ACC112 (cell line): ENCODE measurements around the gene ST3GAL6.
"Not testable (repeated sequence)": the region's sequence is repeated elsewhere in the genome, so short reads cannot be mapped to it uniquely, and the experiment has no call there.

ENCODE experiments used
- H2AFZ ChIP-seq: fragments of 200-600 bp; sonication (generic); one replicate; pipeline ENCODE4 v1.6.0; 2017; ENCODE audit warnings: antibody characterized with exemption, low read length; ENCODE audit not compliant: unreplicated experiment
- H3K27ac ChIP-seq: fragments of 200-600 bp; sonication (generic); 2 replicates; pipeline ENCODE4 v1.5.1; 2014; ENCODE audit warnings: low read depth, mild to moderate bottlenecking, antibody characterized with exemption, low read length, moderate library complexity
- H3K27me3 ChIP-seq: fragments of 200-600 bp; sonication (generic); 2 replicates; pipeline ENCODE4 v1.6.1; 2014; ENCODE audit warnings: mild to moderate bottlenecking, antibody characterized with exemption, low read length, moderate library complexity, mixed read lengths; ENCODE audit not compliant: insufficient read depth
- H3K36me3 ChIP-seq: fragments of 200-600 bp; sonication (generic); 2 replicates; pipeline ENCODE4 v1.6.1; 2016; ENCODE audit warnings: mild to moderate bottlenecking, antibody characterized with exemption, low read length, moderate library complexity, mixed read lengths; ENCODE audit not compliant: insufficient read depth
- H3K4me1 ChIP-seq: fragments of 200-600 bp; sonication (generic); one replicate; pipeline ENCODE4 v1.6.1; 2016; ENCODE audit warnings: low read length, mixed read lengths; ENCODE audit not compliant: insufficient read depth, unreplicated experiment, control insufficient read depth
- H3K4me3 ChIP-seq: fragments of 200-600 bp; sonication (generic); 2 replicates; pipeline ENCODE4 v1.5.1; 2014; ENCODE audit warnings: mild to moderate bottlenecking, low read depth, low read length
- H3K79me2 ChIP-seq: fragments of 200-600 bp; sonication (generic); one replicate; pipeline ENCODE4 v1.6.0; 2016; ENCODE audit warnings: low read length; ENCODE audit not compliant: control insufficient read depth, unreplicated experiment, insufficient read depth

ST3GAL6 gene

GRCh38 chr3:98817547-98818041, 54.5 kb downstream of the ST3GAL6 start:
- peaks cover 52% of the 10 kb centered on the region for H3K36me3 ChIP-seq
- peaks cover 32% of the 10 kb centered on the region for H3K4me1 ChIP-seq
- H3K4me3 ChIP-seq: no peak overlapping the region
- H3K27ac ChIP-seq: peak overlapping the region; percentile 24; the same call in 1 of the 2 replicates
- no peak overlapping the region for H2AFZ ChIP-seq
- H3K27me3 ChIP-seq: no peaks in the 10 kb centered on the region
- peaks cover 30% of the 10 kb centered on the region for H3K79me2 ChIP-seq

GRCh38 chr3:98821063-98821462, 57.9 kb downstream of the ST3GAL6 start:
- Histone ChIP-seq H3K4me3 (no peak overlapping the region), H3K27me3 (no peaks in the 10 kb centered on the region), H3K27ac (0 out of 2 replicates have a peak overlapping the region, but pooled peaks have one; percentile 18), H3K79me2 (peaks cover 45% of the 10 kb centered on the region), H3K36me3 (peaks cover 36% of the 10 kb centered on the region), H2AFZ (no peak overlapping the region), H3K4me1 (peaks cover 40% of the 10 kb centered on the region)

- Histone ChIP-seq H2AFZ (no peak overlapping the region), H3K36me3 (peaks cover 19% of the 10 kb centered on the region), H3K27ac (peak overlapping the region; percentile 49), H3K79me2 (peaks cover 49% of the 10 kb centered on the region), H3K4me3 (no peak overlapping the region), H3K27me3 (no peaks in the 10 kb centered on the region), H3K4me1 (peaks cover 36% of the 10 kb centered on the region)
Observed at GRCh38 chr3:98823791-98824190, 60.7 kb downstream of the ST3GAL6 start.

- Histone ChIP-seq H3K27ac (peak overlapping the region; percentile 49), H2AFZ (no peak overlapping the region), H3K4me1 (peaks cover 36% of the 10 kb centered on the region), H3K4me3 (no peak overlapping the region), H3K36me3 (peaks cover 17% of the 10 kb centered on the region), H3K27me3 (no peaks in the 10 kb centered on the region), H3K79me2 (peaks cover 51% of the 10 kb centered on the region)
Observed at GRCh38 chr3:98824256-98824655, 61.1 kb downstream of the ST3GAL6 start.

GRCh38 chr3:98826126-98826525, 63.0 kb downstream of the ST3GAL6 start:
- Histone ChIP-seq H2AFZ (no peak overlapping the region), H3K4me3 (no peak overlapping the region), H3K36me3 (peaks cover 16% of the 10 kb centered on the region; the same call in 1 of the 2 replicates), H3K4me1 (peaks cover 36% of the 10 kb centered on the region), H3K79me2 (peaks cover 66% of the 10 kb centered on the region), H3K27ac (no peak overlapping the region), H3K27me3 (no peaks in the 10 kb centered on the region)

GRCh38 chr3:98827221-98827920, 64.2 kb downstream of the ST3GAL6 start:
- H3K4me1 ChIP-seq: peaks cover 38% of the 10 kb centered on the region
- no peak overlapping the region for H3K4me3 ChIP-seq
- H2AFZ ChIP-seq: no peak overlapping the region
- peaks cover 16% of the 10 kb centered on the region; the same call in 1 of the 2 replicates for H3K36me3 ChIP-seq
- H3K79me2 ChIP-seq: peaks cover 71% of the 10 kb centered on the region
- no peak overlapping the region for H3K27ac ChIP-seq
- no peaks in the 10 kb centered on the region for H3K27me3 ChIP-seq

GRCh38 chr3:98829246-98829832, 66.2 kb downstream of the ST3GAL6 start:
- Histone ChIP-seq H3K27me3 (no peaks in the 10 kb centered on the region), H3K79me2 (peaks cover 76% of the 10 kb centered on the region), H3K27ac (no peak overlapping the region), H3K4me1 (peaks cover 34% of the 10 kb centered on the region), H3K4me3 (no peak overlapping the region), H2AFZ (no peak overlapping the region), H3K36me3 (peaks cover 32% of the 10 kb centered on the region)

GRCh38 chr3:98831060-98831459, 67.9 kb downstream of the ST3GAL6 start:
- H3K4me1 ChIP-seq: peaks cover 20% of the 10 kb centered on the region

GRCh38 chr3:98839846-98840245, 76.7 kb downstream of the ST3GAL6 start:
- Histone ChIP-seq H3K4me3 (no peak overlapping the region), H3K79me2 (peaks cover 42% of the 10 kb centered on the region), H3K27ac (peak overlapping the region; percentile 18; the same call in 1 of the 2 replicates), H3K27me3 (no peaks in the 10 kb centered on the region), H3K4me1 (peaks cover 18% of the 10 kb centered on the region), H3K36me3 (peaks cover 37% of the 10 kb centered on the region), H2AFZ (no peak overlapping the region)

More at GRCh38 chr3:98831060-98831459, 67.9 kb downstream of the ST3GAL6 start:
- Histone ChIP-seq H3K36me3 (peaks cover 32% of the 10 kb centered on the region), H3K79me2 (peaks cover 64% of the 10 kb centered on the region)
- not testable (repeated sequence) for H3K27me3 ChIP-seq, H3K4me3 ChIP-seq, H3K27ac ChIP-seq, H2AFZ ChIP-seq

GRCh38 chr3:98843266-98843959, 80.3 kb downstream of the ST3GAL6 start:
- 0 out of 2 replicates have a peak overlapping the region, but pooled peaks have one; percentile 3 for H3K4me3 ChIP-seq
- H3K4me1 ChIP-seq: peaks cover 51% of the 10 kb centered on the region
- no peaks in the 10 kb centered on the region for H3K27me3 ChIP-seq
- H2AFZ ChIP-seq: no peak overlapping the region
- H3K79me2 ChIP-seq: peaks cover 76% of the 10 kb centered on the region
- H3K27ac ChIP-seq: peak overlapping the region; percentile 55
- H3K36me3 ChIP-seq: peaks cover 63% of the 10 kb centered on the region
